ENCODE data around the gene ABCA13.

GRCh38 chr7:48245751-48246472 is 74.7 kb downstream of the ABCA13 start:
- no peak for TF ChIP-seq POLR2A (IDR thresholded peaks at IDR 0.05; ENCODE audit: low read depth, low read length)
- TF ChIP-seq TAF1 (IDR thresholded peaks at IDR 0.05; ENCODE audit: borderline replicate concordance, low read depth, low read length) = no peak

All from GM12892 (cell line).